Liver (tissue), 9 donors: ENCODE results near the gene BTNL9. TPM values are rescaled to one million over a fixed set of nuclear protein-coding genes. Genes with fewer than 3 reads are reported as not detected.
A peak's percentile ranks its signal among the peaks of the same experiment; 100 is the strongest.

ENCODE experiments used
- DNase-seq: peaks from one replicate; pipeline ENCODE4 v3.0.0-alpha.2; 2017; ENCODE audit warnings: low spot score
- H3K27ac ChIP-seq, 2 donors: one replicate each; pipeline ENCODE4 v1.7.0; 2013; ENCODE audit warnings: inconsistent platforms in 2 of 2, low read length in 2 of 2, control low read depth in 1 of 2, low read depth in 1 of 2, mild to moderate bottlenecking in 1 of 2
- H3K27me3 ChIP-seq, 4 donors: one replicate each; pipeline versions ENCODE4 v1.6.1 to v1.7.0; 2013; ENCODE audit warnings: low read length in 3 of 4, inconsistent platforms in 1 of 4, mild to moderate bottlenecking in 1 of 4, moderate library complexity in 1 of 4; ENCODE audit not compliant: control insufficient read depth in 4 of 4, insufficient read depth in 4 of 4
- H3K36me3 ChIP-seq, 4 donors: one replicate each; pipeline versions ENCODE4 v1.6.1 to v1.7.0; 2013; ENCODE audit warnings: low read length in 3 of 4, mild to moderate bottlenecking in 3 of 4, low read depth in 1 of 4, moderate library complexity in 1 of 4; ENCODE audit not compliant: control insufficient read depth in 4 of 4, insufficient read depth in 3 of 4
- H3K4me1 ChIP-seq, 4 donors: one replicate each; pipeline versions ENCODE4 v1.6.1 to v1.7.0; 2013; ENCODE audit warnings: low read length in 3 of 4, mild to moderate bottlenecking in 3 of 4, moderate library complexity in 1 of 4; ENCODE audit not compliant: control insufficient read depth in 4 of 4, insufficient read depth in 4 of 4
- H3K4me3 ChIP-seq, 3 donors: one replicate each; pipeline versions ENCODE4 v1.6.1 to v1.7.0; 2013; ENCODE audit warnings: low read length in 3 of 3, control low read depth in 1 of 3, low read depth in 1 of 3, mild to moderate bottlenecking in 1 of 3
- H3K9ac ChIP-seq, 2 donors: one replicate each; pipeline ENCODE4 v1.7.0; 2013; ENCODE audit warnings: low read length in 2 of 2, mild to moderate bottlenecking in 2 of 2, moderate library complexity in 2 of 2, control low read depth in 1 of 2, low read depth in 1 of 2
- H3K9me3 ChIP-seq, 4 donors: one replicate each; pipeline versions ENCODE4 v1.6.1 to v1.7.0; 2013; ENCODE audit warnings: low read length in 3 of 4; ENCODE audit not compliant: control insufficient read depth in 4 of 4
- ATF3 ChIP-seq: IDR thresholded peaks from 2 replicates; pipeline ENCODE4 v1.6.1; 2016; ENCODE audit warnings: antibody characterized with exemption
- CTCF ChIP-seq: fragments of 150-350 bp; IDR thresholded peaks from 2 replicates; pipeline ENCODE4 v1.5.1; 2017; ENCODE audit warnings: improper control_type of control experiment, low read depth, low read length; ENCODE audit not compliant: missing input control
- FOXA1 ChIP-seq: IDR thresholded peaks from 2 replicates; pipeline ENCODE4 v1.6.1; 2016; ENCODE audit warnings: antibody characterized with exemption
- FOXA2 ChIP-seq: IDR thresholded peaks from 2 replicates; pipeline ENCODE4 v1.6.1; 2016; ENCODE audit warnings: antibody characterized with exemption
- HNF4A ChIP-seq, 2 donors: conservative IDR thresholded peaks; 2 replicates each; pipeline ENCODE4 v1.6.1; 2016; ENCODE audit warnings: antibody characterized with exemption in 2 of 2, mild to moderate bottlenecking in 2 of 2
- HNF4G ChIP-seq: IDR thresholded peaks from 2 replicates; pipeline ENCODE4 v1.6.1; 2016; ENCODE audit warnings: antibody characterized with exemption
- JUND ChIP-seq, 2 donors: IDR thresholded peaks; 2 replicates each; pipeline ENCODE4 v1.6.1; 2016; ENCODE audit warnings: antibody characterized with exemption in 2 of 2
- MAX ChIP-seq: IDR thresholded peaks from 2 replicates; pipeline ENCODE4 v1.6.1; 2016; ENCODE audit warnings: antibody characterized with exemption
- RAD21 ChIP-seq, 2 donors: IDR thresholded peaks; 2 replicates each; pipeline ENCODE4 v1.6.1; 2016; ENCODE audit warnings: antibody characterized with exemption in 2 of 2, mild to moderate bottlenecking in 2 of 2
- RXRA ChIP-seq, 2 donors: IDR thresholded peaks; 2 replicates each; pipeline ENCODE4 v1.6.1; 2017 to 2018; ENCODE audit warnings: antibody characterized with exemption in 2 of 2, mild to moderate bottlenecking in 1 of 2
- YY1 ChIP-seq: IDR thresholded peaks from 2 replicates; pipeline ENCODE4 v1.6.1; 2016; ENCODE audit warnings: antibody characterized with exemption, mild to moderate bottlenecking
- ZBTB33 ChIP-seq: IDR thresholded peaks from 2 replicates; pipeline ENCODE4 v1.6.1; 2016; ENCODE audit warnings: antibody characterized with exemption
- WGBS: extraction: QIAGEN DNeasy Blood & Tissue Kit; methylation state at CpG from one replicate; pipeline ENCODE4 v1.1.7; 2013; 5-methylcytosine and 5-hydroxymethylcytosine counted together
- polyA plus RNA-seq, 2 donors: library from polyadenylated mRNA; stranded (reverse) in 1 of 2; unstranded in 1 of 2; fragments of 200-250 nt in 1 of 2; fragments of >200 nt in 1 of 2; fragmentation: Nextera tagmentation in 1 of 2; extraction: Ambion mirVana in 1 of 2; gene quantifications; one replicate each; pipeline versions ENCODE4 v1.2.1 to v1.2.3, GENCODE V29; 2013 to 2015
- total RNA-seq, 2 donors: library from RNA; depleted of rRNA; stranded (reverse); fragments of >200 nt; gene quantifications; one replicate each; pipeline ENCODE4 v1.2.3, GENCODE V29; 2014
- donor health status: healthy.
- donor health status: healthy.
- donor health status: healthy.
- donor health status: healthy.
- donor health status: healthy.

Gene BTNL9
- total and polyA plus RNA-seq, 4 donors, result 1.4 to 12.0 (median 4.7) TPM

- Histone ChIP-seq H3K4me3 (no peak overlapping the region), H3K9ac (no peak overlapping the region), H3K4me1 (peaks cover 7 to 16% (median 11%) of the 10 kb centered on the region in 4 donors), H3K27me3 (peaks cover 4 to 17% (median 7%) of the 10 kb centered on the region in 4 donors), H3K9me3 (no peaks in the 10 kb centered on the region), H3K27ac (no peak overlapping the region), H3K36me3 (no peaks in the 10 kb centered on the region)
- no peak for DNase-seq
- WGBS, result 85% methylated on average over 5 of the region's 5 CpGs
- TF ChIP-seq RAD21 (IDR thresholded peaks at IDR 0.05), result no peak
- no peak for TF ChIP-seq JUND (IDR thresholded peaks at IDR 0.05)
- no peak for TF ChIP-seq MAX
Observed at GRCh38 chr5:181050016-181050415, 9.9 kb downstream of the BTNL9 start.

- Histone ChIP-seq H3K36me3 (no peaks in the 10 kb centered on the region), H3K27me3 (peaks cover 4 to 13% (median 9%) of the 10 kb centered on the region in 4 donors), H3K9ac (no peak overlapping the region), H3K27ac (no peak overlapping the region), H3K4me3 (peak overlapping the region in 1 of 3 donors; percentile 54), H3K4me1 (peaks cover 7 to 16% (median 11%) of the 10 kb centered on the region in 4 donors), H3K9me3 (no peaks in the 10 kb centered on the region)
- TF ChIP-seq ZBTB33 (no peak), FOXA1 (no peak), RXRA (IDR thresholded peaks at IDR 0.05) (no peak), HNF4A (conservative IDR thresholded peaks at IDR 0.05) (no peak), CTCF (no peak), ATF3 (no peak), HNF4G (no peak), YY1 (no peak), FOXA2 (no peak)
- DNase-seq, result no peak
- WGBS, result 26% methylated on average over 27 of the region's 27 CpGs
Observed at GRCh38 chr5:181051841-181052671, 12.0 kb downstream of the BTNL9 start.
